NCI-H510A treated with DMSO at 0.1 percent for 48 hours (cell line): Measurements from ENCODE around the gene SLAIN2.

Source experiments
- DNase-seq: peaks from one replicate; lab custom pipeline; 2025; lab: John Stamatoyannopoulos, UW

Gene SLAIN2

GRCh38 chr4:48334900-48335384 is 6.4 kb upstream of the SLAIN2 start:
- peak; percentile 18 for DNase-seq

DNA sequence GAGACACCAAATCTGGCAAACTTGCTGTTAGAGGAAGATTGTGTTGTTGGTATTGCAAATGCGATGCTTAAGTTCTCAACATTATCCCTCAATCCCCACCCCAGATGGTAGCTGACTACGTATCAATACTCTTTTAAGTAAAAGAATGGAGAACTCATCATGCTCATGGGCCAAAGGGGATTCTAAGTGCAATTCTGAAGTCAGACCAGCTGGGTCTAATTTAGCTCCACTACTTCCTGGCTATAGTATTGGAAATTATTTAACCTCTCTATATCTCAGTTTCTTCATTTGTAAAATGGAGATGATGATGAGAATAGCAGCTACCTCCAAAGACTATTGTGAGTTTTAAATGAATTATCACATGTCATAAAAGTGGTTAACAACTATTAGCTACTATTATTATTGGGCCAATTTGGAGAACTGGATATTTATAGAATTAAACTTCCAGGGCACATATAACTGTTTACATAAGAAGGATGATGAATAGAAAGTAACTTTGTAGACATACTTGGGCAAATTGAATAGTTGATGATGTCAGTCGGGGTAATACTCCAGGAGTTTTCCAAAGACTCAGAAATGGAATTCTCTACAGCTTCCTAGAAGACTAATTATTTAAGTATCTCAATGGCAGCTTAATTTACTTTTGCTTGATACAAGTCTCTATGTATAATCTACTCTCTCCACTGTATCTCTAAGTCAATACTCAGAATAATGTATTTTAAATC is 5.0 kb upstream of the SLAIN2 start:
- no peak for DNase-seq

DNA sequence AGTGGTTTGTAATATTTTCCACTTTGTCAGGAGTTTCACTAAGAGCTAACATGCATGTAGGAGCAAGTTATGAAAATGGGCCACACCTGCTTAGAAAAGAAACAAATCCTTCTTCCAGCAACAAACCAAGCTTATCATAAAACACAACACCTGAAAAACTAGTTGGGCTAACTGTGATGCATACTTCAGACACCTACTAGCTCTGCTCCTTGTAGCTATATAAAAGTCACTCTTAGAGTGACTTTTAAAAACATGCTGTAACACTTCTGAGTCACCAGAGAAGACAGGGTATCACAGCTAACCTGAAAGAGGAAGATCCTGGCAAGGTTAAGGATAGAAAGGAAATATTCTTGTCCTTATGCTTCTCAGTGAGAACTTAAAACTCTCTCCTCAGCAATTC is 3.6 kb upstream of the SLAIN2 start:
- DNase-seq: no peak

- DNase-seq: no peak
Measured at GRCh38 chr4:48339642-48340041, 1.7 kb upstream of the SLAIN2 start.

DNA sequence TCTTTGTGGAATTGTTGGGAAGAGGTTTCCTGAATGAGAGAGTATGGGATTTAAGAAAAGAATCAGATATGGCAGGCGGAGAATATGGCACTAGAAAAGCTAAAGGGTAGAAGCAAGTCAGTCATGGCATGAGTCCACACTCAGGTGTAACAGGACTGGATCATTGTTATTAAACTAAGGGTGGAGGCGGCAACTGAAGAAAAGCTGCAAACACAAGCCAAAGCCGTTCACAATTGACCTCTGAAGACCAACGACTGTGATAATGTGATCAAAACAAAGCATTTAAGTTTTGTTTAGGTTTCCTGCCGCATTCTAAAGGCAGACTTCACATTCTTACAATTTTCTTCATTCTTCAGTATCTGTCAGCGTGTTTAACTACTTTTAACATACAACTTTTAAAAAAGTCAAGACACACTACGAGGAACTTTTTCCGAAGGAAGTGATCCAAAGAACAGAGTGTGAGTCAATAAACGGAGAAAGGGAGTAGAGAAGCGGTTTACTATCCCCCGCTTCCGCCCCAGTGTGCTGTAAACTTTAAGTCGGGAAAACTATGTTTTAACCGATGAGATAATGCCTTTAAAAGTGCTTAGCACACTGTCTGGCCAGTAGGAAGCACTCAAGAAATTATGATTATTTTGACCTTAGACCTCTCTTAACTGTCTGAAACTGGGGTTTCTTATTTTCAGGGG is 909 bp upstream of the SLAIN2 start:
- DNase-seq: peak; percentile 51

GRCh38 chr4:48341776-48342605 is 662 bp downstream of the SLAIN2 start:
- DNase-seq: peak; percentile 35

DNA sequence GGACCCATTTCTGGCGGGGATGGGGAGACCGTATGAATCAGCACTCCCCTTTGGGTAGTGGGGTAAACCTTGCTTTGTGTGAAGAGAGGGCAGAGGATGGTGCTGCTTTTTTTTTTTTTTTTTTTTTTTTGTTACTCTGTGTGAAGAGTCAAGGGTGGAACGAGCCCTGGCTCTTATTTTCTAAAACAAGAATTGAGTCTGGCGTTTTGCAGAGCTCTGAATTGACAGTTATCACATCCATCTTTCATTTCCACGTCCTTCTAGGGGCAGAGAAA is 1.2 kb downstream of the SLAIN2 start:
- no peak for DNase-seq

DNA sequence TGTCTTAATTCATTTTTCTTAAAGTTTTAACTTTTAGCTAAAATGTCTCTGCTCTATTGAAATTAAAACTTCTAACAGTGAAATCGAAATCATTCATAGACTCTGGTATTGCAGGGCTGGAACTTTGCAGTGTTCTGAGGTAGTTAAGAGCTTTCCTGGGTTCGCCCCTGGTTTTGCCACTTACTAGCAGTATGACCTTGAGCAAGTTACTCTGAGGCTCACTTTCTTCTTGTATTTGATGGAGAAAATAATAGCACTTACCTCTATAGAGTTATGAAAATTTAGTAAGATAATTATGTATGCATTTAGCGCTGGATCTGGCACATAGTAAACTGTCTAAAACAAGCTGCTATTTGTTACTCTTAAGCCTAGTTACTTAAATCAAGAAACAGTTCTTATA is 1.7 kb downstream of the SLAIN2 start:
- no peak for DNase-seq

DNA sequence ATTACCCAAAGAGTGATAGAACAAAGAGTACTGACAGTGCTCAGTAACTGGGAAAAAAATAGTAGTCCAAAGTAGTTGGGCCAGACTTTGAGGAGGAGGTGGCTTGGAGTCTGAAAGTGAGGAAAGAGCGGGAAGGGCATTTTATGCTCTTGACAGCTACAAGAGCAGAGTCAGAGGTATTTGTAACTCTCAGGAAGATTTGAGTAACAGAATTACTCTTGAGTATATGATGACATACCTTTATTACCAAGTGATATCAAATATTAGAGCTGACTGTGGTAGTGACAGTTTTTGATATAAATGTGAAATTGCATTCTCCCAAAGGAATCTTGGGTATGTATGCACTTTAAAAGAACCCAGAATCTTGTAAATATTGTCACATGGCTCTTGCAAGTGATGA is 2.2 kb downstream of the SLAIN2 start:
- DNase-seq: no peak

DNA sequence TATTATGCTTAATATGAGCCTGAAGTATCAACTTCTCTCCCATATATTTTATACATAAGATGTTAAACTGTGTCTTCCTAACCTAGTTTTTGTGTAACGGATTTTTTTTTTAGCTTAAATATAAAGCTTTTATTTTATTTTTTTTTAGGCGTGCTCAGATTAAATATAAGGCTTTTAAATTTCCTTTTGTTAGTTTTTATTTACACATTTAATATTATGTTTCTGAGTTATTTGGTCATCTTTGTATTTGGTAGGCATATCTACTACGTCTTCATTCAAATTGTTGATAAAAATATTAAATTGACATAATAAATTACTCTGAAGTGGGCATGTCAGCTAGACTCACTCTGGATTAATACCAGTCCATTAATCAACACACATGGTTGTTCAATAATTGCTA is 4.2 kb downstream of the SLAIN2 start:
- no peak for DNase-seq

- DNase-seq: no peak
Measured at GRCh38 chr4:48346594-48346993, 5.3 kb downstream of the SLAIN2 start.

- DNase-seq: no peak
Measured at GRCh38 chr4:48347282-48347921, 6.1 kb downstream of the SLAIN2 start.

DNA sequence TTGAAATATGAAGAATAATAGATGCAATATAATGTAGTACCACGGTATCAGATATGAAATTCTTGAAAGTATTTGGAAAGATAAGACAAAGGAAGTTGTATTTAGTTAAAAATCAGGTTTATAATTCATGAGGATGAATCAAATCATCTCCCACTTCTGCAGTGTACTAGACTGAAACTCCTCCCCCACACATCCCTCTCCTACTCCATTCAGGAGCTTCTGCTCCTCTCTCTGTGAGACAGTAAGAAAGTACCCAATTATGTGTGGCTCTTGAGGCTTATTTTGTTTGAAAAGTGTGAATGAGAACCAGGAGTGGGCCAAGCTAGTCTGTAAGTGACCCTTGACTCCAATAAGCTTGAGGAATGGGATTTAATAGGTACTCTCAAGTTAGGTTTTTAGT is 9.5 kb downstream of the SLAIN2 start:
- DNase-seq: no peak

DNA sequence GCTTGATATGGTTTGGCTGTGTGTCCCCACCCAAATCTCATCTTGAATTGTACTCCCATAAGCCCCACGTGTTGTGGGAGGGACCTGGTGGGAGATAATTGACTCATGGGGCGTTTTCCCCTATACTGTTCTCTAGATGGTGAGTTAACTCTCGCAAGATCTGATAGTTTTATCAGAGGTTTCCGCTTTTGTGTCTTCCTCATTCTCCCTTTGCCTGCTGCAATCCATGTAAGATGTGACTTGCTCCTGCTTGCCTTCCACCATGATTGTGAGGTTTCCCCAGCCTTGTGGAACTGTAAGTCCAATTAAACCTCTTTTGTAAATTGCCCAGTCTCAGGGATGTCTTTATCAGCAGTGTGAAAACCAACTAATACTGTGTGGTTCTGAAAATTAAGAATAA is 11.5 kb downstream of the SLAIN2 start:
- DNase-seq: no peak

DNA sequence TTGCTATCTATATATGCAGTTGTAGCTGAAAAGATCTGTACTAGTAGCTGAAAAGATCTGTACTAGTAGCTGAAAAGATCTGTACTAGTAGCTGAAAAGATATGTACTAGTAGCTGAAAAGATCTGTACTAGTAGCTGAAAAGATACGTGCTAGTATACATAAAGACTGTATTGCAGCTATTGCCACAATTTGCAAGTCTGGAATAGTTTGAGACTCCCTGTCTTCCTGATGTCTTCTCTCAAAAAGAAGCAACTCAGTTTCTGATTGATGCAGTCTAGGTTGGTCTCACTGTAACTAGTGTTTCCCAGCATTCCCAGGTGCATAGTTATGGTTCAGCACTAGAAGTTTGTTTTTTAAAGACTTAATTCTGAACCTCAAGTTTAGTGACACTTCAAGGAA is 15.0 kb downstream of the SLAIN2 start:
- no peak for DNase-seq

DNA sequence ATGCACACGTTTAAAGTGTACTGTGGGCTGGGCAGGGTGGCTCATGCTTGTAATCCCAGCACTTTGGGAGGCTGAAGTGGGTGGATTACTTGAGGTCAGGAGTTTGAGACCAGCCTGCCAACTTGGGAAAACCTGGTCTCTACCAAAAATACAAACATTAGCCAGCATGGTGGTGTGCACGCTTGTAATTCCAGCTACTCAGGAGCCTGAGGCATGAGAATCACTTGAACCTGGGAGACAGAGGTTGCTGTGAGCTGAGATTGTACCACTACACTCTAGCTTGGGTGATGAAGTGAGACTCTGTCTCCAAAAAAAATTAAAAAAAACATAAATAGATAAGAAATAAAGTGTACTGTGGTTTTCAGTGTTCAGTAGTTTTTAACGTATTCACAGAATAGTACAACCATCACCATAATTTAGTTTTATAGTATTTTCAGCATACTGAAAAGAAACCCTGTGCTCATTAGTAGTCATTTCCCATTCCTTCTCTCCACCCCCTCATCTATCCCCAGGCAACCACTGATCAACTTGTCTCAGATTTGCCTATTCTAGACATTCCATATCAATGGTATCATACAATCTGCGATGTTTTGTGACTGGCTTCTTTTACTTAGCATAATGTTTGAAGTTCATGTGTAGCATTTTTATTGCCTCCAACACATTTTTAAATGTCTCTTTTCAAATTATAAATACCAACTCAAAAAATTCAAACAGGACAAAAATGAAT is 19.1 kb downstream of the SLAIN2 start:
- no peak for DNase-seq

GRCh38 chr4:48361012-48361400 is 19.7 kb downstream of the SLAIN2 start:
- no peak for DNase-seq

DNA sequence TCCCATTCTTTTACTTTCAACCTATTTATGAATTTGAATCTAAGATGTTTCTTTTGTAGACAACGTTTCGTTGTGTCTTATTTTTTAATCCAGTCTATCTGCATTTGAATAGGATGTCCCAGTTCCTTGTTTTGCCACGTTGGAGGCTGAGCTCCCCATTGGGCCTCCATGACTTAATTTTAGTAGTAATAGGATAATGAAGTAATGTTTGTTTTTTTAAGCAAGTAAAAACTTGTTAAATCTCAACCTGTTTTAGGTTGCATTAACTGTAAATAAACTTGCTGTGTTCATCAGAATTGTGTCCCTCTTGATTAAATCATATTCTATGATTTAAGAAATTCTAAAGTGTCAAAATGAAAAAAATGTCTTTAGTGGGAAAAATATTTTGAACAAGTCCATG is 25.3 kb downstream of the SLAIN2 start:
- no peak for DNase-seq

GRCh38 chr4:48367016-48367415 is 25.7 kb downstream of the SLAIN2 start:
- DNase-seq: no peak

DNA sequence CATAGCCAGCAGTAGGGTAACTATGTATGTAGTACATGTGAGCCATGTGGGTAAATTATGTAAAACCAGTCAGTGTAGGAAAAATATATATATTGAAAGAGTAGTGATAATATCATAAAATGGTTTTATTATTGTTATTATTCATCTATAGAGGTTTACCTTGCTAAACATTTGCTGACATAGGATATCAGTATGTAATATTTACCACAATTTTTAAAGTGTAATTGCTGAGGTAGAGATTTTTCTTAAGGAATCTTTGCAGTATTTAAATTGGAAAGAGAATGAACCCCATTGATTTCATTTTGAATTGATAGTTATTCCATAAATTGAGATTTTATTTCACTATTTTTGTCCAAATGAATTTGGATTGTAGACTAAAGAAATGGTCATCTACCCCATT is 27.1 kb downstream of the SLAIN2 start:
- DNase-seq: no peak

DNA sequence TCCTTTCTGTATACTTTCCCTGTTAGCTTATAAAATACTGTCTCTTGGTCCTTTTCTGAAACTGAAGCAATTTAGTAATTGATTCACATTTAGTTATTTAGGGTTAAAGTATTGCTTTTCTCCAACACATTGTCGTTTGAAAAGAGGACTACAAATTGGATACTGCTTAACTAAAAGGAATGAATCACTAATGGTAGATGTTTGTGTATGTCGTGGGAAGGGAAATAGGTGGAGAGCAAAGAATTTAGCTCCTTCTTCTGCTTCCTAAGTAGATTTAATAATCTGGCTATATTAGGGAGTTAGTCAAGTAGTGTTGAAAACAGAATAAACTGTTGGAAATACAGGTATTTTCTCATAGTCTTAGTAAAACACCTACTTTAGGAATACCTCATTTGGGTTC is 27.9 kb downstream of the SLAIN2 start:
- no peak for DNase-seq

- no peak for DNase-seq
Measured at GRCh38 chr4:48369771-48370170, 28.4 kb downstream of the SLAIN2 start.
